ENCODE data around the gene TFRC.

DNA sequence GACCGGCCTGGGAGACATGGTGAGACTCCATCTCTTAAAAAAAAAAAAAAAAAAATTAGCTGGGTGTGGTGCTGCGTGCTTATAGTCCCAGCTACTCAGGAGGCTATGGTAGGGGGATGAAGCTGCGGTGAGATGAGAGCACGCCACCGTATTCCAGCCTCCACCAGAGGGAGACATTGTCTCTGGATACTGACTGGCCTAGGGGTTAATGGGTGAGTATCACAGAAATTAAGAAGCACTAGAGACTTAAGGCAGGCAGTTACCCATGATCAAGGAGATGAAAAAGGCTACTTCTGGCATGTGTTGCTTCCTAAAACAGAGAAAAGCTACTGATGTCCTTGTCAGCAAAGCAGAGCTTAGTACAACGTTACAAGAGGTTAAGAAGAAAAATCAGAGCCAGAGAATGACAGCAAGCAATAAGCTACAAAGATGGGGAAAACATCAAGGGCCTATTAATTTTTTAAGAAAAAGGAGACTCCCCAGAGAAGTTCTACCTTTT is 8.6 kb downstream of the TFRC start:
- TF ChIP-seq CTCF (IDR thresholded peaks at IDR 0.05): peak; percentile 63 to 91 (median 76)
- no peak for TF ChIP-seq POLR2A (IDR thresholded peaks at IDR 0.05)
- TF ChIP-seq POLR2AphosphoS5 (IDR thresholded peaks at IDR 0.05): no peak
